ENCODE results near the gene GMPPA. TPM values are rescaled to one million over a fixed set of nuclear protein-coding genes. Genes with fewer than 3 reads are reported as not detected.

GMPPA gene
- total and polyA plus RNA-seq, 4 donors, result 19.0 to 29.8 (median 21.4) TPM

- no peak overlapping the region for H3K4me3 ChIP-seq (ENCODE audit: low read depth, low read length)
- H3K4me1 ChIP-seq (ENCODE audit: control insufficient read depth, insufficient read depth, low read length), result peaks cover 35% of the 10 kb centered on the region
- peaks cover 34% of the 10 kb centered on the region for H3K27me3 ChIP-seq (ENCODE audit: control insufficient read depth, insufficient read depth, low read length)
- H3K36me3 ChIP-seq (ENCODE audit: control insufficient read depth, insufficient read depth, low read length), result peaks cover 27% of the 10 kb centered on the region
- DNase-seq (ENCODE audit: low read depth in 4 of 6, low spot score in 6 of 6), result no peak
- no CpG with 5 or more reads among the region's 2 CpGs for WGBS (ENCODE audit: insufficient coverage)
- H3K9me3 ChIP-seq (ENCODE audit: control insufficient read depth, insufficient read depth, low read length), result no peaks in the 10 kb centered on the region
- H3K27ac ChIP-seq (ENCODE audit: low read depth, low read length), result no peak overlapping the region
Measured at GRCh38 chr2:219500135-219500534, 1.4 kb downstream of the GMPPA start.

- DNase-seq (ENCODE audit: low read depth in 4 of 6, low spot score in 6 of 6), result no peak
- H3K9me3 ChIP-seq (ENCODE audit: control insufficient read depth, insufficient read depth, low read length), result no peaks in the 10 kb centered on the region
- no peak overlapping the region for H3K4me3 ChIP-seq (ENCODE audit: low read depth, low read length)
- no peak overlapping the region for H3K27ac ChIP-seq (ENCODE audit: low read depth, low read length)
- peaks cover 16% of the 10 kb centered on the region for H3K27me3 ChIP-seq (ENCODE audit: control insufficient read depth, insufficient read depth, low read length)
- peaks cover 36% of the 10 kb centered on the region for H3K4me1 ChIP-seq (ENCODE audit: control insufficient read depth, insufficient read depth, low read length)
- 92% methylated on average over 12 of the region's 14 CpGs for WGBS (ENCODE audit: insufficient coverage)
- peaks cover 44% of the 10 kb centered on the region for H3K36me3 ChIP-seq (ENCODE audit: control insufficient read depth, insufficient read depth, low read length)
Measured at GRCh38 chr2:219501849-219502248, 3.2 kb downstream of the GMPPA start.

- H3K27ac ChIP-seq (ENCODE audit: low read depth, low read length), result no peak overlapping the region
- H3K27me3 ChIP-seq (ENCODE audit: control insufficient read depth, insufficient read depth, low read length), result peaks cover 9% of the 10 kb centered on the region
- H3K9me3 ChIP-seq (ENCODE audit: control insufficient read depth, insufficient read depth, low read length), result no peaks in the 10 kb centered on the region
- DNase-seq (ENCODE audit: low read depth in 4 of 6, low spot score in 6 of 6), result no peak
- H3K36me3 ChIP-seq (ENCODE audit: control insufficient read depth, insufficient read depth, low read length), result peaks cover 51% of the 10 kb centered on the region
- H3K4me3 ChIP-seq (ENCODE audit: low read depth, low read length), result no peak overlapping the region
- H3K4me1 ChIP-seq (ENCODE audit: control insufficient read depth, insufficient read depth, low read length), result peaks cover 36% of the 10 kb centered on the region
Measured at GRCh38 chr2:219502618-219503017, 3.9 kb downstream of the GMPPA start.

- Histone ChIP-seq H3K9me3 (ENCODE audit: control insufficient read depth, insufficient read depth, low read length) (no peaks in the 10 kb centered on the region), H3K27ac (ENCODE audit: low read depth, low read length) (no peak overlapping the region), H3K4me3 (ENCODE audit: low read depth, low read length) (no peak overlapping the region), H3K4me1 (ENCODE audit: control insufficient read depth, insufficient read depth, low read length) (peaks cover 56% of the 10 kb centered on the region), H3K36me3 (ENCODE audit: control insufficient read depth, insufficient read depth, low read length) (peaks cover 51% of the 10 kb centered on the region), H3K27me3 (ENCODE audit: control insufficient read depth, insufficient read depth, low read length) (peaks cover 4% of the 10 kb centered on the region)
- WGBS (ENCODE audit: insufficient coverage), result 89% methylated on average over 9 of the region's 9 CpGs
- DNase-seq (ENCODE audit: low read depth in 4 of 6, low spot score in 6 of 6), result no peak
Measured at GRCh38 chr2:219505585-219505984, 6.9 kb downstream of the GMPPA start.

GRCh38 chr2:219506153-219506801, 7.6 kb downstream of the GMPPA start:
- no peak for DNase-seq (ENCODE audit: low read depth in 4 of 6, low spot score in 6 of 6)
- Histone ChIP-seq H3K27ac (ENCODE audit: low read depth, low read length) (peak overlapping the region; percentile 69), H3K4me3 (ENCODE audit: low read depth, low read length) (no peak overlapping the region), H3K27me3 (ENCODE audit: control insufficient read depth, insufficient read depth, low read length) (peaks cover 10% of the 10 kb centered on the region), H3K9me3 (ENCODE audit: control insufficient read depth, insufficient read depth, low read length) (no peaks in the 10 kb centered on the region), H3K4me1 (ENCODE audit: control insufficient read depth, insufficient read depth, low read length) (peaks cover 63% of the 10 kb centered on the region), H3K36me3 (ENCODE audit: control insufficient read depth, insufficient read depth, low read length) (peaks cover 51% of the 10 kb centered on the region)
- WGBS (ENCODE audit: insufficient coverage), result 68% methylated on average over 23 of the region's 23 CpGs

GRCh38 chr2:219506802-219507526, 8.3 kb downstream of the GMPPA start:
- Histone ChIP-seq H3K27me3 (ENCODE audit: control insufficient read depth, insufficient read depth, low read length) (peaks cover 11% of the 10 kb centered on the region), H3K27ac (ENCODE audit: low read depth, low read length) (peak overlapping the region; percentile 69), H3K4me1 (ENCODE audit: control insufficient read depth, insufficient read depth, low read length) (peaks cover 70% of the 10 kb centered on the region), H3K4me3 (ENCODE audit: low read depth, low read length) (no peak overlapping the region), H3K36me3 (ENCODE audit: control insufficient read depth, insufficient read depth, low read length) (peaks cover 48% of the 10 kb centered on the region), H3K9me3 (ENCODE audit: control insufficient read depth, insufficient read depth, low read length) (no peaks in the 10 kb centered on the region)
- 31% methylated on average over 6 of the region's 17 CpGs for WGBS (ENCODE audit: insufficient coverage)
- DNase-seq (ENCODE audit: low read depth in 4 of 6, low spot score in 6 of 6), result peak in 2 of 6 donors; percentile 85 to 90

GRCh38 chr2:219507581-219508443, 9.1 kb downstream of the GMPPA start:
- H3K27ac ChIP-seq (ENCODE audit: low read depth, low read length), result peak overlapping the region; percentile 69
- H3K9me3 ChIP-seq (ENCODE audit: control insufficient read depth, insufficient read depth, low read length), result no peaks in the 10 kb centered on the region
- H3K36me3 ChIP-seq (ENCODE audit: control insufficient read depth, insufficient read depth, low read length), result peaks cover 45% of the 10 kb centered on the region
- H3K4me1 ChIP-seq (ENCODE audit: control insufficient read depth, insufficient read depth, low read length), result peaks cover 78% of the 10 kb centered on the region
- 23% methylated on average over 5 of the region's 8 CpGs for WGBS (ENCODE audit: insufficient coverage)
- DNase-seq (ENCODE audit: low read depth in 4 of 6, low spot score in 6 of 6), result peak in 2 of 6 donors; percentile 71 to 87
- no peak overlapping the region for H3K4me3 ChIP-seq (ENCODE audit: low read depth, low read length)
- peaks cover 16% of the 10 kb centered on the region for H3K27me3 ChIP-seq (ENCODE audit: control insufficient read depth, insufficient read depth, low read length)

- Histone ChIP-seq H3K4me1 (ENCODE audit: control insufficient read depth, insufficient read depth, low read length) (peaks cover 84% of the 10 kb centered on the region), H3K9me3 (ENCODE audit: control insufficient read depth, insufficient read depth, low read length) (no peaks in the 10 kb centered on the region), H3K36me3 (ENCODE audit: control insufficient read depth, insufficient read depth, low read length) (peaks cover 42% of the 10 kb centered on the region), H3K27me3 (ENCODE audit: control insufficient read depth, insufficient read depth, low read length) (peaks cover 21% of the 10 kb centered on the region), H3K4me3 (ENCODE audit: low read depth, low read length) (no peak overlapping the region), H3K27ac (ENCODE audit: low read depth, low read length) (no peak overlapping the region)
- DNase-seq (ENCODE audit: low read depth in 4 of 6, low spot score in 6 of 6), result no peak
- WGBS (ENCODE audit: insufficient coverage), result 58% methylated on average over 2 of the region's 4 CpGs
Measured at GRCh38 chr2:219508444-219508734, 9.7 kb downstream of the GMPPA start.

GRCh38 chr2:219508971-219509779, 10.5 kb downstream of the GMPPA start:
- Histone ChIP-seq H3K27ac (ENCODE audit: low read depth, low read length) (no peak overlapping the region), H3K9me3 (ENCODE audit: control insufficient read depth, insufficient read depth, low read length) (no peaks in the 10 kb centered on the region), H3K27me3 (ENCODE audit: control insufficient read depth, insufficient read depth, low read length) (peaks cover 28% of the 10 kb centered on the region), H3K4me3 (ENCODE audit: low read depth, low read length) (no peak overlapping the region), H3K4me1 (ENCODE audit: control insufficient read depth, insufficient read depth, low read length) (peaks cover 92% of the 10 kb centered on the region), H3K36me3 (ENCODE audit: control insufficient read depth, insufficient read depth, low read length) (peaks cover 34% of the 10 kb centered on the region)
- DNase-seq (ENCODE audit: low read depth in 4 of 6, low spot score in 6 of 6), result peak in 2 of 6 donors; percentile 64 to 75
- 15% methylated on average over 8 of the region's 14 CpGs for WGBS (ENCODE audit: insufficient coverage)

Data from spinal cord (tissue), 10 donors.